Measurements from ENCODE around the gene HFM1. TPM values are rescaled to one million over a fixed set of nuclear protein-coding genes. Genes with fewer than 3 reads are reported as not detected.

The HFM1 gene
- polyA plus RNA-seq, 1 of the 3 experiments (the other 2 are of a cell fraction) = 0.10 TPM

DNA sequence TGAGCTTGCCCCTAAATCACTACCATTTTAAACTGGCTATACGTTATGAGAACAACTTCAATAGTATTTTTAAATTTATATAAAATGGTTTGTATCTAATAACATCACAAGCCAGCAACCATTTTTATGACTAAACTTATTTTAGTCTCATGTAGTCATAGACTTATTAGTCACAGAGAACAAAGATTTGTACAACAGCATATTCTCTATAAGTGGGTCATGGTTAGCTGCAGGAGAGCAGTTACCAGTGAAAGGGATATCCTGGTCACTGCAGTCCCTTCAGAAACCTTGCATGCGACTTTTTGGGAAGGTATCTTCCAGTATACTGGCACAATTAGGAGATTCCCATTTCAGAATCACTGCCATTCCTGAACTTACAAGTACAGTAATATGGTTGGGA lies 90.0 kb downstream of the HFM1 start:
- H3K79me2 ChIP-seq (ENCODE audit: insufficient read depth) = no peaks in the 10 kb centered on the region
- ChIA-PET POLR2A (no interaction called here), CTCF (interaction anchor here (1.3 kb wide), 1 partner anchor 149 kb away, joined by 4 read pairs; no protein-coding TSS in a partner anchor)

GRCh38 chr1:91311672-91312071 lies 93.0 kb downstream of the HFM1 start:
- Histone ChIP-seq H3F3A (replicated peaks; ENCODE audit: insufficient read depth) (no peaks in the 10 kb centered on the region), H3K27me3 (ENCODE audit: insufficient read depth) (no peaks in the 10 kb centered on the region), H3K9me2 (no peaks in the 10 kb centered on the region), H3K79me2 (ENCODE audit: insufficient read depth) (no peaks in the 10 kb centered on the region), H3K27ac (ENCODE audit: low read depth in 2 of 2, low read length in 1 of 2) (no peak overlapping the region), H3K9ac (no peak overlapping the region), H3K4me2 (no peak overlapping the region), H3K4me1 (ENCODE audit: control insufficient read depth in 1 of 2, insufficient read depth in 2 of 2, low read depth in 1 of 2, low read length in 1 of 2) (no peaks in the 10 kb centered on the region), H3K9me3 (no peaks in the 10 kb centered on the region), H3K36me3 (replicated peaks in 1 of 2; ENCODE audit: control insufficient read depth in 1 of 2, insufficient read depth in 2 of 2, low read length in 1 of 2) (no peaks in the 10 kb centered on the region), H2AFZ (ENCODE audit: low read depth) (no peak overlapping the region), H4K20me1 (ENCODE audit: insufficient read depth) (no peaks in the 10 kb centered on the region), H3K4me3 (ENCODE audit: low read depth in 2 of 2, low read length in 1 of 2) (no peak overlapping the region)
- 49% methylated on average over 2 of the region's 2 CpGs for WGBS (ENCODE audit: low lambda C conversion rate)
- ChIA-PET POLR2A (no interaction called here), CTCF (no interaction called here)
- no peak for DNase-seq
- TF ChIP-seq MEF2A (IDR thresholded peaks at IDR 0.05; ENCODE audit: borderline replicate concordance, low read depth) = no peak
- TF ChIP-seq NRF1 (IDR thresholded peaks at IDR 0.05; ENCODE audit: low read depth, low read length) = no peak
- TF ChIP-seq EP300 (IDR thresholded peaks at IDR 0.05; ENCODE audit: borderline replicate concordance in 1 of 2, low read depth in 1 of 2, low read length in 1 of 2) = no peak
- TF ChIP-seq IRF3 (IDR thresholded peaks at IDR 0.05; ENCODE audit: low read depth, low read length) = no peak
- TF ChIP-seq SMC3 (IDR thresholded peaks at IDR 0.05; ENCODE audit: low read depth, low read length) = no peak
- no peak for TF ChIP-seq PBX3 (IDR thresholded peaks at IDR 0.05)
- no peak for TF ChIP-seq SIN3A (IDR thresholded peaks at IDR 0.05; ENCODE audit: borderline replicate concordance, low read depth, low read length)
- TF ChIP-seq TEAD4 (IDR thresholded peaks at IDR 0.05; ENCODE audit: borderline replicate concordance, insufficient read depth) = no peak
- no peak for TF ChIP-seq FOXM1 (IDR thresholded peaks at IDR 0.05; ENCODE audit: low read depth)
- no peak for TF ChIP-seq USF1 (IDR thresholded peaks at IDR 0.05; ENCODE audit: borderline replicate concordance, low read depth)
- no peak for TF ChIP-seq RXRA (IDR thresholded peaks at IDR 0.05; ENCODE audit: borderline replicate concordance, low read depth)
- no peak for TF ChIP-seq TCF12 (IDR thresholded peaks at IDR 0.05)

More for the DNA sequence above, 90.0 kb downstream of the HFM1 start:
- no peaks in the 10 kb centered on the region for H3K9me2 ChIP-seq
- no peaks in the 10 kb centered on the region for H3K36me3 ChIP-seq (replicated peaks in 1 of 2; ENCODE audit: control insufficient read depth in 1 of 2, insufficient read depth in 2 of 2, low read length in 1 of 2)
- H3F3A ChIP-seq (replicated peaks; ENCODE audit: insufficient read depth) = no peaks in the 10 kb centered on the region
- no peak overlapping the region for H3K9ac ChIP-seq
- DNase-seq = no peak
- no peaks in the 10 kb centered on the region for H3K4me1 ChIP-seq (ENCODE audit: control insufficient read depth in 1 of 2, insufficient read depth in 2 of 2, low read depth in 1 of 2, low read length in 1 of 2)
- H3K4me2 ChIP-seq = no peak overlapping the region
- H2AFZ ChIP-seq (ENCODE audit: low read depth) = no peak overlapping the region
- 9% methylated on average over 2 of the region's 2 CpGs for WGBS (ENCODE audit: low lambda C conversion rate)
- no peak overlapping the region for H3K27ac ChIP-seq (ENCODE audit: low read depth in 2 of 2, low read length in 1 of 2)
- TF ChIP-seq, protein P1, sequence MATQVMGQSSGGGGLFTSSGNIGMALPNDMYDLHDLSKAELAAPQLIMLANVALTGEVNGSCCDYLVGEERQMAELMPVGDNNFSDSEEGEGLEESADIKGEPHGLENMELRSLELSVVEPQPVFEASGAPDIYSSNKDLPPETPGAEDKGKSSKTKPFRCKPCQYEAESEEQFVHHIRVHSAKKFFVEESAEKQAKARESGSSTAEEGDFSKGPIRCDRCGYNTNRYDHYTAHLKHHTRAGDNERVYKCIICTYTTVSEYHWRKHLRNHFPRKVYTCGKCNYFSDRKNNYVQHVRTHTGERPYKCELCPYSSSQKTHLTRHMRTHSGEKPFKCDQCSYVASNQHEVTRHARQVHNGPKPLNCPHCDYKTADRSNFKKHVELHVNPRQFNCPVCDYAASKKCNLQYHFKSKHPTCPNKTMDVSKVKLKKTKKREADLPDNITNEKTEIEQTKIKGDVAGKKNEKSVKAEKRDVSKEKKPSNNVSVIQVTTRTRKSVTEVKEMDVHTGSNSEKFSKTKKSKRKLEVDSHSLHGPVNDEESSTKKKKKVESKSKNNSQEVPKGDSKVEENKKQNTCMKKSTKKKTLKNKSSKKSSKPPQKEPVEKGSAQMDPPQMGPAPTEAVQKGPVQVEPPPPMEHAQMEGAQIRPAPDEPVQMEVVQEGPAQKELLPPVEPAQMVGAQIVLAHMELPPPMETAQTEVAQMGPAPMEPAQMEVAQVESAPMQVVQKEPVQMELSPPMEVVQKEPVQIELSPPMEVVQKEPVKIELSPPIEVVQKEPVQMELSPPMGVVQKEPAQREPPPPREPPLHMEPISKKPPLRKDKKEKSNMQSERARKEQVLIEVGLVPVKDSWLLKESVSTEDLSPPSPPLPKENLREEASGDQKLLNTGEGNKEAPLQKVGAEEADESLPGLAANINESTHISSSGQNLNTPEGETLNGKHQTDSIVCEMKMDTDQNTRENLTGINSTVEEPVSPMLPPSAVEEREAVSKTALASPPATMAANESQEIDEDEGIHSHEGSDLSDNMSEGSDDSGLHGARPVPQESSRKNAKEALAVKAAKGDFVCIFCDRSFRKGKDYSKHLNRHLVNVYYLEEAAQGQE (IDR thresholded peaks at IDR 0.05; ENCODE audit: low read depth, low read length) = no peak
- no peak for TF ChIP-seq TCF12 (IDR thresholded peaks at IDR 0.05)
- no peak for TF ChIP-seq IRF3 (IDR thresholded peaks at IDR 0.05; ENCODE audit: low read depth, low read length)
- no peak for TF ChIP-seq ELF1 (IDR thresholded peaks at IDR 0.05)
- TF ChIP-seq TAF1 (IDR thresholded peaks at IDR 0.05; ENCODE audit: borderline replicate concordance, low read depth, low read length) = no peak
- TF ChIP-seq, protein P2, sequence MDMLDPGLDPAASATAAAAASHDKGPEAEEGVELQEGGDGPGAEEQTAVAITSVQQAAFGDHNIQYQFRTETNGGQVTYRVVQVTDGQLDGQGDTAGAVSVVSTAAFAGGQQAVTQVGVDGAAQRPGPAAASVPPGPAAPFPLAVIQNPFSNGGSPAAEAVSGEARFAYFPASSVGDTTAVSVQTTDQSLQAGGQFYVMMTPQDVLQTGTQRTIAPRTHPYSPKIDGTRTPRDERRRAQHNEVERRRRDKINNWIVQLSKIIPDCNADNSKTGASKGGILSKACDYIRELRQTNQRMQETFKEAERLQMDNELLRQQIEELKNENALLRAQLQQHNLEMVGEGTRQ (IDR thresholded peaks at IDR 0.05; ENCODE audit: borderline replicate concordance, low read depth, low read length) = no peak
- H4K20me1 ChIP-seq (ENCODE audit: insufficient read depth) = no peaks in the 10 kb centered on the region
- H3K27me3 ChIP-seq (ENCODE audit: insufficient read depth) = no peaks in the 10 kb centered on the region
- no peaks in the 10 kb centered on the region for H3K9me3 ChIP-seq
- H3K4me3 ChIP-seq (ENCODE audit: low read depth in 2 of 2, low read length in 1 of 2) = no peak overlapping the region
